Body of pancreas (tissue), 4 donors: ENCODE data around the gene CHN2. TPM values are rescaled to one million over a fixed set of nuclear protein-coding genes. Genes with fewer than 3 reads are reported as not detected.
A peak's percentile ranks its signal among the peaks of the same experiment; 100 is the strongest.

Source experiments
- ATAC-seq: fragments of 150-250 bp; one replicate; pipeline ENCODE4 v1.9.1; 2016
- DNase-seq, 4 donors: peaks; one replicate each; pipeline ENCODE4 v3.0.0-alpha.2; 2019
- H3K27ac ChIP-seq, 4 donors: fragments of 200-600 bp; sonication (generic); 1 replicate in 3 of 4; 2 replicates in 1 of 4; pipeline versions ENCODE4 v1.5.1 to v1.6.1; 2016 to 2019; ENCODE audit warnings: mild to moderate bottlenecking in 1 of 4, mixed read lengths in 1 of 4, moderate library complexity in 1 of 4
- H3K27me3 ChIP-seq, 2 donors: fragments of 200-600 bp; sonication (generic); one replicate each; pipeline ENCODE4 v1.6.0; 2016; ENCODE audit warnings: mild to moderate bottlenecking in 1 of 2
- H3K36me3 ChIP-seq, 2 donors: fragments of 200-600 bp; sonication (generic); replicated peaks in 1 of 2; 2 replicates each; pipeline ENCODE4 v1.5.1; 2016; ENCODE audit warnings: low read depth in 2 of 2; ENCODE audit not compliant: insufficient read depth in 1 of 2
- H3K4me1 ChIP-seq: fragments of 200-600 bp; sonication (generic); one replicate; pipeline ENCODE4 v1.6.0; 2016
- H3K4me3 ChIP-seq, 2 donors: fragments of 200-600 bp; sonication (generic); 1 replicate in 1 of 2; 2 replicates in 1 of 2; pipeline ENCODE4 v1.5.1; 2016 to 2019
- H3K9me3 ChIP-seq, 3 donors: fragments of 200-600 bp; sonication (generic); 1 replicate in 2 of 3; 2 replicates in 1 of 3; pipeline ENCODE4 v1.5.1; 2016
- POLR2A ChIP-seq, 3 donors: fragments of 450-650 bp; IDR thresholded peaks; one replicate each; pipeline ENCODE4 v1.6.1; 2016; ENCODE audit warnings: antibody characterized with exemption in 3 of 3, mild to moderate bottlenecking in 2 of 3
- WGBS, 2 donors: methylation state at CpG; one replicate each; pipeline ENCODE4 v1.1.5; 2017; 5-methylcytosine and 5-hydroxymethylcytosine counted together
- intact Hi-C: fragments of 100-400 bp; cut with DNase I; formaldehyde crosslinking; loops from one replicate; pipeline ENCODE4 v1.15.1; 2023
- total RNA-seq, 2 donors: library from RNA; depleted of rRNA; stranded (reverse); fragments of >200 nt; gene quantifications; one replicate each; pipeline ENCODE4 v1.1.0, GENCODE V29; 2016
- TF ChIP-seq, protein P1 (sequence below), 7 experiments: fragments of 450-650 bp in 4 of 7; fragments of 200-600 bp in 3 of 7; sonication (generic) in 3 of 7; IDR thresholded peaks; one replicate each; pipeline ENCODE4 v1.5.1; 2016 to 2019; ENCODE audit warnings: antibody characterized with exemption in 7 of 7

The CHN2 gene
- total RNA-seq, 2 donors from 2014 or later = 55.7 to 58.6 TPM

DNA sequence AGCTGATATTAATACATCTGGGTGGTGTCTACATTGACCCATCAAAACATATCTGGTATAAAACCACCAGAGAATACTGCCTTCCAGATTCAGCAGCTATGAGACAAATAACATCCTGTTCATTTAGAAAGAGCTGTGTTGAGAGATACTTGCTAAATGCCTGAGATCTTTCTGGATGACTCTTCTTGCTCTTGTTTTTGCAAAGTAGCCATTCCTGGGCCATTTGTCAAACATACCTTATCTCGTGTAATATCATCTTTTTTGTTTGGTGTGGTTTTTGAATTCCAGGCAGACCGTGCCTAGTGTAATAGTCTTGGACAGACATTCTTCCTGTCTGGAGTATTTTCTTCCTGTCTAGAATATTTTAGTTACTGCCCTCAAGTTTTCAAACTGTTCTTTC is 294.4 kb downstream of the CHN2 start:
- ATAC-seq (peak; percentile 31), DNase-seq (no peak)
- TF ChIP-seq, protein P1, sequence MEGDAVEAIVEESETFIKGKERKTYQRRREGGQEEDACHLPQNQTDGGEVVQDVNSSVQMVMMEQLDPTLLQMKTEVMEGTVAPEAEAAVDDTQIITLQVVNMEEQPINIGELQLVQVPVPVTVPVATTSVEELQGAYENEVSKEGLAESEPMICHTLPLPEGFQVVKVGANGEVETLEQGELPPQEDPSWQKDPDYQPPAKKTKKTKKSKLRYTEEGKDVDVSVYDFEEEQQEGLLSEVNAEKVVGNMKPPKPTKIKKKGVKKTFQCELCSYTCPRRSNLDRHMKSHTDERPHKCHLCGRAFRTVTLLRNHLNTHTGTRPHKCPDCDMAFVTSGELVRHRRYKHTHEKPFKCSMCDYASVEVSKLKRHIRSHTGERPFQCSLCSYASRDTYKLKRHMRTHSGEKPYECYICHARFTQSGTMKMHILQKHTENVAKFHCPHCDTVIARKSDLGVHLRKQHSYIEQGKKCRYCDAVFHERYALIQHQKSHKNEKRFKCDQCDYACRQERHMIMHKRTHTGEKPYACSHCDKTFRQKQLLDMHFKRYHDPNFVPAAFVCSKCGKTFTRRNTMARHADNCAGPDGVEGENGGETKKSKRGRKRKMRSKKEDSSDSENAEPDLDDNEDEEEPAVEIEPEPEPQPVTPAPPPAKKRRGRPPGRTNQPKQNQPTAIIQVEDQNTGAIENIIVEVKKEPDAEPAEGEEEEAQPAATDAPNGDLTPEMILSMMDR (IDR thresholded peaks at IDR 0.05) = no peak
- no peak for TF ChIP-seq POLR2A (IDR thresholded peaks at IDR 0.05)
- WGBS, 2 donors = 29 to 36% methylated on average over 2 of the region's 2 CpGs
- no peak overlapping the region for H3K27ac ChIP-seq
- no peaks in the 10 kb centered on the region for H3K27me3 ChIP-seq
- no peak overlapping the region for H3K4me3 ChIP-seq
- H3K36me3 ChIP-seq = no peaks in the 10 kb centered on the region
- intact Hi-C loops = no loop called here
- H3K4me1 ChIP-seq = peaks cover 34% of the 10 kb centered on the region
- H3K9me3 ChIP-seq = no peaks in the 10 kb centered on the region

DNA sequence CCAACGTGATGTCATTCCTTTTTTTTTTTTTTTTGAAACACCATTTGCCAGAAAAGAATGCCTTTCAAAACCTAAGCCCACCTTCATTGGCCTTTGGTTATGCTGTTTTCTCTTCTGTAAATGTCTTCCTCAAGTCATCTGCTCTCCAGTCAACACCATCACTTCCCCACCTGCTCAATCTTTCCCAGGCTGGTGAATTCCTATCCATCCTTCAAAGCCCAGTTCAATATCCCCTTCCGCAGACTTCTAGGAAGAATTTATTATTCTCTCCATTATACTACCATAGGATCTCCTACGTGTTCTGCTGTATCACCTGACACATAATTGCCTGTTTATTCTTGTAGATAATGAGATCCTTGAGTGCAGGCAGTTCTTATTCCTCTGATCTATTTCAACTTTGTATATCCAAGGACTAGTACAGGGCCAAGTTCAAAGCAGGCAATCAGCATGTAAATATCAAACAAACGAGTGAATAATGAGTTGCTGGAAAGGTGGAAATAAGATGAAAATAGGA is 295.6 kb downstream of the CHN2 start:
- 64 to 71% methylated on average over 4 of the region's 4 CpGs for WGBS, 2 donors
- TF ChIP-seq, protein P1 (IDR thresholded peaks at IDR 0.05) = no peak
- no peak for TF ChIP-seq POLR2A (IDR thresholded peaks at IDR 0.05)
- H3K27ac ChIP-seq = no peak overlapping the region
- H3K4me3 ChIP-seq = no peak overlapping the region
- no peaks in the 10 kb centered on the region for H3K27me3 ChIP-seq
- H3K9me3 ChIP-seq = no peaks in the 10 kb centered on the region
- H3K36me3 ChIP-seq = no peaks in the 10 kb centered on the region
- ATAC-seq (no peak), DNase-seq (no peak)
- intact Hi-C loops = no loop called here
- H3K4me1 ChIP-seq = peaks cover 33% of the 10 kb centered on the region

DNA sequence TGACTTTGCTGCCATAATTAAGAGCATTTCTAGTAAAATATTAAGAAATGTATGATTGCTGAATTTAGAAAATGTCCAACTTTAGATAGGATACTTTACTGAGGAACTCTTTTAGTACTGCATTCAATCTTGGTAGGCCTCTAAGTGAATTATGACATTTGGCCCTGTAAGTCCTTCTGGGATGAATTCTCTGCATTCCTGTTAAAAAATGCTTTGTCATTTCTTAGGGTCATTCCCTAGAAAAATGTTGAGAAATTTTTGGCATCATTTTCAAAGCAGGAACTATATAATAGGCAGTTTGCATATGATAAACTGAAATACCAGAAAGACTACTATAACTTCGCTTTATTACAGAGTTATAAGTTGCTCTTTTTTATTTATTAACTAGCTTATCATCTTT is 299.8 kb downstream of the CHN2 start:
- Histone ChIP-seq H3K36me3 (no peaks in the 10 kb centered on the region), H3K4me1 (peaks cover 29% of the 10 kb centered on the region), H3K9me3 (no peaks in the 10 kb centered on the region), H3K27me3 (no peaks in the 10 kb centered on the region), H3K4me3 (no peak overlapping the region), H3K27ac (no peak overlapping the region)
- ATAC-seq (no peak), DNase-seq (no peak)
- 42 to 47% methylated on average over 1 of the region's 1 CpG for WGBS, 2 donors
- TF ChIP-seq, protein P1 (IDR thresholded peaks at IDR 0.05) = no peak
- no peak for TF ChIP-seq POLR2A (IDR thresholded peaks at IDR 0.05)
- intact Hi-C loops = no loop called here

DNA sequence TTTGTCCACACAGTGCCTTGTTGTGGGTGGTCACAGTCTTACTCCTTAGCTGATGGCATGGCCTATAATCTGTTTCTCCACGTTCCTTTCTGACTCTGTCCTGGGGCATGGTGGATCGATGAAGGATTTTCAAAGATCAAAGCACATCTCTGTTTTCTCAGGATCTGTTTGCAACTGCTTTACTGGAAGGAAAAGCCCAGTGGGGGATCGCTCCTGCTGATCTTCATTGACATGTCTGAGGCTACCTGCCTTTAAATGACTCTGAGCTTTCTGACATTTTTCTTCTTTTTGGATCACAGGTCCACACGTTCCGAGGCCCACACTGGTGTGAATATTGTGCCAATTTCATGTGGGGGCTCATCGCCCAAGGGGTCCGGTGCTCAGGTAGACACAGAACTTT is 301.1 kb downstream of the CHN2 start:
- Histone ChIP-seq H3K9me3 (no peaks in the 10 kb centered on the region), H3K36me3 (no peaks in the 10 kb centered on the region), H3K27me3 (no peaks in the 10 kb centered on the region), H3K4me3 (no peak overlapping the region), H3K4me1 (peaks cover 29% of the 10 kb centered on the region), H3K27ac (peak overlapping the region in 1 of 4 donors; percentile 57)
- 85 to 90% methylated on average over 7 of the region's 7 CpGs for WGBS, 2 donors
- TF ChIP-seq POLR2A (IDR thresholded peaks at IDR 0.05) = no peak
- TF ChIP-seq, protein P1 (IDR thresholded peaks at IDR 0.05) = no peak
- ATAC-seq (no peak), DNase-seq (no peak)
- intact Hi-C loops = no loop called here

DNA sequence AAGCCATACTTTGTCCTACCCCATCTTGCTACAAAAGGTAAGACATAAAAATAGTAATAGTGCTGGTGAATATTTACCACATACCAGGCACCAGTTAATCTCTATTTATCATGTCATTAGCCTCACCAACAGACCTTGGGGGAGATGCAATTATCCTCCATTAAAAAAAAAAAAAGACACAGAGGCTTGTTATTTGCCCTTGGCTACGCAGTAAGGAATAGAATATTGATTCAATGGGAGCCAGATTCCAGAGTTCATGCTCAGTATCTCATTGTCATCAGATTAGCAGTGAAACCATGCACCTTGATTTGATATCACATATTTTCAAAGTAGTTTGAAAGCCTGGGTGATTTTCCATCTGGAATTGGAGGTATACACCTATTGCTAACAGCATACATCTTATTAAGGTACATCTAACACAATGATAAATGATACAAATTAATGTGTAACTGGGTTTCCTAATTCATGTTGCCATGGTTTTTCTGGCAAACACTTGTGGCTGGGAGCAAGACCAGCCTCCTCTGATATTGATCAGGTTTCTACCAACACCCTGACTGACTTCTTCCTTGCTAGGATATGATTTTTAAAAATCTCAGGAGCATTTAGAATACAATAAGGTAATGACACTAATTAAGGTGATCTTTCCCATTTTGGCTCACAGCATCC is 301.9 kb downstream of the CHN2 start:
- whole genome bisulfite sequencing, 2 donors = 12 to 24% methylated on average over 1 of the region's 1 CpG
- Histone ChIP-seq H3K27me3 (no peaks in the 10 kb centered on the region), H3K4me3 (no peak overlapping the region), H3K4me1 (peaks cover 29% of the 10 kb centered on the region), H3K9me3 (no peaks in the 10 kb centered on the region), H3K36me3 (no peaks in the 10 kb centered on the region), H3K27ac (peak overlapping the region in 2 of 4 donors; percentile 2 to 57)
- DNase-seq = no peak
- intact Hi-C loops = no loop called here
- TF ChIP-seq POLR2A (IDR thresholded peaks at IDR 0.05) = no peak
- TF ChIP-seq, protein P1 (IDR thresholded peaks at IDR 0.05) = no peak
- peak; percentile 80 for ATAC-seq
